Memory B cell (primary cell): ENCODE data around the gene COL25A1.

Source experiments
- ATAC-seq: fragments of 150-1000 bp; cut with Tn5 transposase; 2 replicates; pipeline ENCODE4 v1.10.0; 2021; ENCODE audit warnings: low read depth, mild to moderate bottlenecking, moderate library complexity
- DNase-seq, 2 donors: peaks; one replicate each; pipeline ENCODE4 v3.0.0; 2022; ENCODE audit warnings: low spot score in 2 of 2
- H3K27ac Mint-ChIP-seq: one replicate; pipeline ENCODE4 v1.8.0; 2022; ENCODE audit warnings: mild to moderate bottlenecking, moderate library complexity, mixed read lengths
- H3K27me3 Mint-ChIP-seq: one replicate; pipeline ENCODE4 v1.8.0; 2022; ENCODE audit warnings: mixed read lengths
- H3K36me3 Mint-ChIP-seq: one replicate; pipeline ENCODE4 v1.8.0; 2022; ENCODE audit warnings: mild to moderate bottlenecking, mixed read lengths
- H3K4me1 Mint-ChIP-seq: one replicate; pipeline ENCODE4 v1.8.0; 2022; ENCODE audit warnings: mixed read lengths
- H3K4me3 Mint-ChIP-seq: one replicate; pipeline ENCODE4 v1.8.0; 2022; ENCODE audit warnings: mild to moderate bottlenecking, moderate library complexity, mixed read lengths
- H3K9me3 Mint-ChIP-seq: one replicate; pipeline ENCODE4 v1.8.0; 2022; ENCODE audit warnings: mixed read lengths

COL25A1 gene

GRCh38 chr4:108982402-108983185, 319.9 kb downstream of the COL25A1 start:
- ATAC-seq = no peak
- Mint-ChIP-seq H3K4me1 (no peaks in the 10 kb centered on the region), H3K4me3 (no peak overlapping the region), H3K27ac (no peak overlapping the region), H3K36me3 (no peaks in the 10 kb centered on the region), H3K27me3 (peaks cover 2% of the 10 kb centered on the region), H3K9me3 (no peaks in the 10 kb centered on the region)
- DNase-seq = no peak

DNA sequence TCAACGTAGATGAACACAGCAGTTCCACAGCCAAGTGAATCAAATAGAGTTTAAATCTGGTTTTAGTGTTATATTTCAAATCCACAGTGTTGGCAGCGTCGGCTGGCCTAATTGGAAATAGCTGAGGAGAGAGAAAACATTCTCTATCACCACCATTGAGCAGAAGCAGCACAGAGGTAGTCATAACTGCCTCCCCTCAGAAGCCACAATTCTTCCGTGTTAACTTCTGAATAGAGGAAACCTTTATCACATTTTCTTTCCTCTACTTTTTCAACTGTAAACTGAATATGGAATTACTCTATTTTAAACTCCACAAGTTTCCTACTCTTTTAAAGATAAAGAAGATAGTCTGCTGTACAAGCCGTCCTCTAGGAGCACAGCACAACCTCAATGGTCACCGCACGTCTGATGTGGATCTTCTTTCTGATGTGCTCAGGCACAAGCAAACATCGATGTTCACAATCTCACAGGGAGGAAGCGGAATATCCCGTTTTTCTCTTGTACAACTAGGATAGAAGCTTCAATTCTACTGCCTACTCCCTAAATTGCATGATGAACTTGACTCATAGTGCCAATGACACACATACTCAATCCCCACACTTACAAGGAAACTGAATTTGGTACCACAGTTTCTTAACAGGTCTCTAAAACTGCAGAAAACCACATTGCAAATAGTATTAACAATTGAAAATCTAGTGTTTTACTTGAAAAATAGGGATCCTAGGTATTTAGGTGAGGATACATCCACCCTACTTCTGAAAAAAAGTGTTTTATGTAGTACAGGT, 321.8 kb downstream of the COL25A1 start:
- H3K36me3 Mint-ChIP-seq = no peaks in the 10 kb centered on the region
- peaks cover 2% of the 10 kb centered on the region for H3K27me3 Mint-ChIP-seq
- H3K4me1 Mint-ChIP-seq = no peaks in the 10 kb centered on the region
- H3K4me3 Mint-ChIP-seq = no peak overlapping the region
- no peaks in the 10 kb centered on the region for H3K9me3 Mint-ChIP-seq
- no peak for DNase-seq
- no peak overlapping the region for H3K27ac Mint-ChIP-seq
- no peak for ATAC-seq

- Mint-ChIP-seq H3K27ac (no peak overlapping the region), H3K9me3 (no peaks in the 10 kb centered on the region), H3K27me3 (peaks cover 2% of the 10 kb centered on the region), H3K4me1 (no peaks in the 10 kb centered on the region), H3K36me3 (no peaks in the 10 kb centered on the region), H3K4me3 (no peak overlapping the region)
- ATAC-seq (no peak), DNase-seq (no peak)
Observed at GRCh38 chr4:108979759-108980158, 322.7 kb downstream of the COL25A1 start.

DNA sequence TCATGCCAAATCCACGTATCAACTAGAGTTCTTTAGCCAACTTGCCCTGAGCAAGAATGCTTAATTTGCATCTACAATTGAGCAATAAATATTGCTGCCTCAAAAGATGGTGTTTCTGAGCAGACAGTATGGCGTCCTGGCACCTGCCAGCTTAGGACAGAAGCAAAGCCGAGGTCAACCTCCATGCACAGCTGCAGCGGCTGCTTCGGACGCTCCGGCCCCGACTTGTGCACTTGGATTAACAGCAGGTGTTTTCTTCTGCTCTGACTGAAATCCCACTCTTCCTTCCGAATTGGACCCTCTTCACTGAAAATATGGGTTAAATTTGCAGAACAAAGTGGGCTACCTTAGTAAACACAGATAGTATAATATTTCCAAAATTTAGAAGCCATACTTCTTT, 324.4 kb downstream of the COL25A1 start:
- Mint-ChIP-seq H3K4me1 (no peaks in the 10 kb centered on the region), H3K27me3 (peaks cover 2% of the 10 kb centered on the region), H3K36me3 (no peaks in the 10 kb centered on the region), H3K9me3 (no peaks in the 10 kb centered on the region), H3K27ac (no peak overlapping the region), H3K4me3 (no peak overlapping the region)
- ATAC-seq (no peak), DNase-seq (no peak)

GRCh38 chr4:108972613-108973283, 329.7 kb downstream of the COL25A1 start:
- no peaks in the 10 kb centered on the region for H3K4me1 Mint-ChIP-seq
- H3K27me3 Mint-ChIP-seq = peaks cover 2% of the 10 kb centered on the region
- no peak overlapping the region for H3K27ac Mint-ChIP-seq
- peaks cover 8% of the 10 kb centered on the region for H3K9me3 Mint-ChIP-seq
- no peak for ATAC-seq
- H3K36me3 Mint-ChIP-seq = no peaks in the 10 kb centered on the region
- no peak for DNase-seq
- no peak overlapping the region for H3K4me3 Mint-ChIP-seq

GRCh38 chr4:108971473-108971872, 331.0 kb downstream of the COL25A1 start:
- H3K4me1 Mint-ChIP-seq = no peaks in the 10 kb centered on the region

GRCh38 chr4:108965472-108966076, 336.9 kb downstream of the COL25A1 start:
- H3K36me3 Mint-ChIP-seq = no peaks in the 10 kb centered on the region
- DNase-seq (no peak), ATAC-seq (no peak)
- H3K4me1 Mint-ChIP-seq = no peaks in the 10 kb centered on the region
- peaks cover 2% of the 10 kb centered on the region for H3K27me3 Mint-ChIP-seq
- no peak overlapping the region for H3K27ac Mint-ChIP-seq
- H3K4me3 Mint-ChIP-seq = no peak overlapping the region
- H3K9me3 Mint-ChIP-seq = peaks cover 4% of the 10 kb centered on the region

More at GRCh38 chr4:108971473-108971872, 331.0 kb downstream of the COL25A1 start:
- Mint-ChIP-seq H3K9me3 (peaks cover 8% of the 10 kb centered on the region), H3K27ac (no peak overlapping the region), H3K4me3 (no peak overlapping the region), H3K27me3 (peaks cover 2% of the 10 kb centered on the region), H3K36me3 (no peaks in the 10 kb centered on the region)
- DNase-seq = no peak
- no peak for ATAC-seq

DNA sequence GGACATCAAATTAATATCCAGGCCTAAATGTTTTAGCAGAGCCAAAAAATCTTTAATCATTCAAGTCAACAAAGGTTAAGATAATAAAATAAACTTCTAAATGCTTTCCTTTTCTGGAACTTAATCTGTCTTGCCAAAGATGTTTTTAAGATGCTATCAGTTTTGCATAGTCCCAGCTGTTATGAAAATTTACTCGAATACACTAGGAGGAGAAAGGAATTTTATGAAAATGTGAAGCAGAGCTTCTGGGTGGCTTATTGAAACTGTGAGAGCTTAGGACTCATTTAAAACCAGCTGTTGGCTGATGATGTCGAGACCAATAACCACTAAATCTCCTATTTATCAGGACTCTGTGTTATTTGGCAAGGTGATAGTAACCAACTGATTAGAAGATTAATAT, 337.4 kb downstream of the COL25A1 start:
- Mint-ChIP-seq H3K27ac (no peak overlapping the region), H3K4me1 (no peaks in the 10 kb centered on the region), H3K36me3 (no peaks in the 10 kb centered on the region), H3K9me3 (peaks cover 4% of the 10 kb centered on the region), H3K4me3 (no peak overlapping the region), H3K27me3 (peaks cover 2% of the 10 kb centered on the region)
- ATAC-seq = no peak
- DNase-seq = no peak

- Mint-ChIP-seq H3K4me1 (no peaks in the 10 kb centered on the region), H3K27me3 (no peaks in the 10 kb centered on the region), H3K4me3 (no peak overlapping the region), H3K9me3 (peaks cover 2% of the 10 kb centered on the region), H3K36me3 (no peaks in the 10 kb centered on the region), H3K27ac (no peak overlapping the region)
- DNase-seq (no peak), ATAC-seq (no peak)
Observed at GRCh38 chr4:108963910-108964309, 338.5 kb downstream of the COL25A1 start.

DNA sequence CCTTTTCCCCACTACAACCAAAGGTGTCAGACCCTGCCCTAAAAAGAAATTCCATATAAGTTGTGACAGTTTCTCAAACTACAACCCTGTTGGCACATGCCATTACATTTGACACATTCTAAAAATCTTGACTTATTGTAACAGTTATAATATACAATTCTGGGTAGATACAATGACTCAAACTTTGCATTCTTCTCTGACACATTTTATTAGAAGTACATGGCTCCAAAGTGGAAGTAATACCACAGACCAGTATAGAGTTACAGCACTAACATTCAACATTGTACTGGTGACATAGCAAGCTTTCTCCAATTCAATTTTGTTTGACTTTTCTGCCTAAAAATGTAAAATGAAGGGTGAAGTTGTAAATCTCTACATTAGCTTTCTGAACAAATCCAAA, 343.0 kb downstream of the COL25A1 start:
- Mint-ChIP-seq H3K4me1 (no peaks in the 10 kb centered on the region), H3K9me3 (no peaks in the 10 kb centered on the region), H3K4me3 (no peak overlapping the region), H3K27me3 (no peaks in the 10 kb centered on the region), H3K27ac (no peak overlapping the region), H3K36me3 (no peaks in the 10 kb centered on the region)
- DNase-seq (no peak), ATAC-seq (no peak)

DNA sequence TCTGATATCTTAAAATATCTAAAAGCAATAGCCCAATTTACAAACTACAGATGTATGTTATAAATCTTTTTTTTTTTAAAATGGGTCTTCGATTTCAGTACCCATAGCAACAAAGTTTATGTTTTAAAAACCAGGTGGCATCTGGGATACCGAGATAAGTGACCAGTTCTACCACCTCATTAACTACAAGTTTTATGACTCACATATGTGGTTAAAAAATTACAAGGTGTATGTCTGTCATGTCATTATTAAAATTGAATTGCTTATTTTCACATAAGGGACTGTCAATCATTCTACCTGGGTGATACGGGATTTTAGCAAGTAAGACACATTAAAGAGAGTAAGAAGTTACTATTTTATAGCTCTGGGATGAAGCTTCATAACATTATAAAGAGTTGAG, 347.6 kb downstream of the COL25A1 start:
- H3K27ac Mint-ChIP-seq = no peak overlapping the region
- ATAC-seq (no peak), DNase-seq (no peak)
- no peaks in the 10 kb centered on the region for H3K9me3 Mint-ChIP-seq
- no peaks in the 10 kb centered on the region for H3K36me3 Mint-ChIP-seq
- no peaks in the 10 kb centered on the region for H3K4me1 Mint-ChIP-seq
- peaks cover 2% of the 10 kb centered on the region for H3K27me3 Mint-ChIP-seq
- no peak overlapping the region for H3K4me3 Mint-ChIP-seq

- no peak overlapping the region for H3K4me3 Mint-ChIP-seq
- H3K9me3 Mint-ChIP-seq = no peaks in the 10 kb centered on the region
- H3K27me3 Mint-ChIP-seq = peaks cover 2% of the 10 kb centered on the region
- H3K36me3 Mint-ChIP-seq = no peaks in the 10 kb centered on the region
- no peaks in the 10 kb centered on the region for H3K4me1 Mint-ChIP-seq
- H3K27ac Mint-ChIP-seq = no peak overlapping the region
- no peak for ATAC-seq
- DNase-seq = no peak
Observed at GRCh38 chr4:108953941-108954340, 348.5 kb downstream of the COL25A1 start.

DNA sequence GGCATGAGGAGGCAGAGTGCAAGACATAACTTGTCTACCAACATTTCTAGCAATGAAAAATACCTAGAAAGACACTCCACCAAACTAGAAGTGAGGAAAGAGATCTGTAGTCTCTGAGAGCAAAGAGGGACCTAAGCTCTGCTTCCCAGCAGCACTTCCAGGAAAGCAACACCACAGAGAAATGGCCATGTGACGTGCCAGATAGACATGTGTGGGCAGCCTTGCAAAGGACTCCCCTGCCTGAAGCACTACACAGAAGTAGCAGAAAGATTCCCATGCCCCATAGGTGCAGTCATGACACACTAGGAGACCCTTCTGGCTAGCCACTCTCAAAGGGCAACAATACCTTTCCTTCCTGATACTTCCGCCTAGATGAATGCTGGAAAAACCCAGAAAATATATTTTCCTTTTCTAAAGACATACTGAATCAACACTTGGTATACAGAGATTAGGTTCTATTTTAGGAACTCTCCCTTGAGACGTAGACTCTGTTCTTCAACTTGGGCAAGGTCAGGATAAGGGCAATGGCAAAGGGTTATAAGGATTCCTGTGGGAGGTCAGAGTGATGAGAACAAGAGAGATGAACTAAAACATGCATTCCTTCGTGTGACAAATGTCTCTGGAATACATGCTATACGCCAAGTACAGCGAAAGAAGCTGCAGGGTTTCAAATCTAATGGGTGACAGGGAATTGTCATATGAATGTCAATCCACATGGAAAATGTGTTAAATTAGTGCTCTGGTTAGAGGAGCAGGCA, 352.1 kb downstream of the COL25A1 start:
- Mint-ChIP-seq H3K36me3 (no peaks in the 10 kb centered on the region), H3K9me3 (no peaks in the 10 kb centered on the region), H3K4me1 (no peaks in the 10 kb centered on the region), H3K4me3 (no peak overlapping the region), H3K27me3 (peaks cover 2% of the 10 kb centered on the region), H3K27ac (no peak overlapping the region)
- DNase-seq (no peak), ATAC-seq (no peak)
